K562 treated with DMSO at 1 percent for 4 hours (cell line): ENCODE data around the gene CKS2. TPM values are rescaled to one million over a fixed set of nuclear protein-coding genes. Genes with fewer than 3 reads are reported as not detected.

Experiments
- total RNA-seq: library from RNA; unstranded; fragments of 300-600 nt; gene quantifications from 2 replicates; pipeline ENCODE4 v1.2.3, GENCODE V29; 2022; ENCODE audit not compliant: insufficient read depth

CKS2 gene
- 231 and 256 TPM in 2 replicates for total RNA-seq

GRCh38 chr9:89310475-89311345 is at the start of gene CKS2:
CKS2 (plus strand) TSS chr9:89311195; CDS start chr9:89311293, 98 bp downstream.

GRCh38 chr9:89318123-89319014 is 7.4 kb downstream of the CKS2 start, which contains the start of gene SECISBP2:
SECISBP2 (plus strand) TSS chr9:89318500; CDS start chr9:89318577, 77 bp downstream.

Other genes with a start within 250 kb of the CKS2 start
- not detected in 2 replicates for gene SHC3, start 132.4 kb upstream of the CKS2 start, total RNA-seq
- gene SECISBP2, start 7.3 kb downstream of the CKS2 start, total RNA-seq, result 12.7 and 17.7 TPM in 2 replicates
- 0.75 and 1.9 TPM in 2 replicates for gene SEMA4D, start 186.9 kb downstream of the CKS2 start, total RNA-seq